RWPE2 (cell line): ENCODE results near the gene AGPS.
A peak's percentile ranks its signal among the peaks of the same experiment; 100 is the strongest.

Experiments used
- ATAC-seq: fragments of 200-7000 bp; cut with Tn5 transposase; 3 replicates; pipeline ENCODE4 v1.9.1; 2021; ENCODE audit warnings: low read depth
- DNase-seq: peaks from one replicate; pipeline ENCODE4 v3.0.0-alpha.2; 2020; ENCODE audit warnings: low spot score
- H3K27ac ChIP-seq: fragments of 450-650 bp; 2 replicates; pipeline ENCODE4 v1.5.1; 2017; ENCODE audit warnings: mild to moderate bottlenecking; ENCODE audit not compliant: poor library complexity, severe bottlenecking
- H3K27me3 ChIP-seq: fragments of 250-450 bp; sonication (Bioruptor Pico); 2 replicates; pipeline ENCODE4 v1.5.1; 2021; ENCODE audit warnings: mild to moderate bottlenecking, moderate library complexity; ENCODE audit not compliant: insufficient read depth, poor library complexity, severe bottlenecking
- H3K36me3 ChIP-seq: fragments of 250-450 bp; sonication (Bioruptor Pico); 2 replicates; pipeline ENCODE4 v1.5.1; 2020; ENCODE audit warnings: low read depth, mild to moderate bottlenecking, moderate library complexity
- H3K4me1 ChIP-seq: fragments of 250-450 bp; sonication (Bioruptor Pico); 2 replicates; pipeline ENCODE4 v1.5.1; 2021; ENCODE audit warnings: mild to moderate bottlenecking, moderate library complexity; ENCODE audit not compliant: insufficient read depth, poor library complexity, severe bottlenecking
- H3K4me3 ChIP-seq: fragments of 250-450 bp; sonication (Bioruptor Pico); 2 replicates; pipeline ENCODE4 v1.5.1; 2021; ENCODE audit warnings: mild to moderate bottlenecking, moderate library complexity; ENCODE audit not compliant: severe bottlenecking
- H3K9me3 ChIP-seq: fragments of 250-450 bp; sonication (Bioruptor Pico); 2 replicates; pipeline ENCODE4 v1.5.1; 2021; ENCODE audit warnings: mild to moderate bottlenecking, moderate library complexity; ENCODE audit not compliant: severe bottlenecking
- CTCF ChIP-seq: fragments of 450-650 bp; IDR thresholded peaks from one replicate; pipeline ENCODE4 v1.5.1; 2017; ENCODE audit warnings: mild to moderate bottlenecking, moderate library complexity; ENCODE audit not compliant: poor library complexity, severe bottlenecking

AGPS gene

GRCh38 chr2:177392373-177393202 is at the start of gene AGPS:
TSS of gene AGPS (plus strand) at chr2:177392773. CDS start at chr2:177392790, 17 bp downstream.
- H3K4me1 ChIP-seq, result peaks cover 33% of the 10 kb centered on the region
- no peak for TF ChIP-seq CTCF
- ATAC-seq, result peak; percentile 70
- H3K9me3 ChIP-seq, result no peaks in the 10 kb centered on the region
- H3K4me3 ChIP-seq, result peak within 1 kb of the TSS; percentile 61
- peak within 1 kb of the TSS; percentile 36 for H3K27ac ChIP-seq
- H3K36me3 ChIP-seq, result peaks cover 5% of the 10 kb centered on the region; the same call in 1 of the 2 replicates
- DNase-seq, result peak; percentile 75
- no peaks in the 10 kb centered on the region for H3K27me3 ChIP-seq

DNA sequence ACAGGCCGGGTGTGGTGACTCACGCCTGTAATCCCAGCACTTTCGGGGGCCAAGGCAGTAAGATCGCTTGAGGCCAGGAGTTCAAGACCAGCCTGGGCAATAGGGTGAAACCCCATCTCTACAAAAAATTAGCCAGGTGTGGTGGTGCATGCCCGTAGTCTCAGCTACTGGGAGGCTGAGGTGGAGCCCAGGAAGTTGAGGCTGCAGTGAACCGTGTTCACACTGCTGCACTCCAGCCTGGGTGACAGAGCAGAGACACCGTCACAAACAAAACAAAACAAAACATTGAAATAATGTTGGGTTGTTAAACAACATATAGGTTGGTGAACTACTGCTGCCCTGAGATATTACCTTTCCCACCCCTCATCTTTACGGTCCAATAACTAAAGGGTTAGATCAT is 48.8 kb upstream of the AGPS start:
- no peaks in the 10 kb centered on the region for H3K9me3 ChIP-seq
- no peak for TF ChIP-seq CTCF
- H3K4me3 ChIP-seq, result no peak overlapping the region
- no peaks in the 10 kb centered on the region; the same call in 1 of the 2 replicates for H3K36me3 ChIP-seq
- no peaks in the 10 kb centered on the region for H3K27me3 ChIP-seq
- DNase-seq, result no peak
- no peak overlapping the region for H3K27ac ChIP-seq
- ATAC-seq, result no peak
- H3K4me1 ChIP-seq, result peaks cover under 1% of the 10 kb centered on the region

GRCh38 chr2:177344316-177344715 is 48.3 kb upstream of the AGPS start:
- DNase-seq, result no peak
- Histone ChIP-seq H3K27me3 (no peaks in the 10 kb centered on the region), H3K9me3 (no peaks in the 10 kb centered on the region), H3K27ac (no peak overlapping the region), H3K4me3 (no peak overlapping the region), H3K4me1 (no peaks in the 10 kb centered on the region), H3K36me3 (no peaks in the 10 kb centered on the region; the same call in 1 of the 2 replicates)
- no peak for TF ChIP-seq CTCF
- ATAC-seq, result no peak; the same call in 2 of the 3 replicates

DNA sequence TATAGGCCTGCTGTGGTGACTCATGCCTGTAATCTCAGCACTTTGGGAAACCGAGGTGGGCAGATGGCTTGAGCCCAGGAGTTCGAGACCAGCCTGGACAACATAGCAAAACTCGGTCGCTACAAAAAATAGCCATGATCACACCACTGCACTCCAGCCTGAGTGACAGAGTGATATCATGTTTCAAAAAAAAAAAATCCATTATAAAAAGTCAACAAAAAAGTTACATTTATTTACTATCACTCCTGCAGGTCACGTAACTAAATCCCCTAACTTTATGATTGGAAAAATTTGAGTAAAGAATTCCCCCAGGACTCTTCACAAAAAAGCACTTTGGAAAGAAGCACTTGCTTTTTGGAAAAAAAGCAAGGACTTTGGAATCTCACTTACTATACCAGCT is 46.4 kb upstream of the AGPS start:
- ATAC-seq (no peak), DNase-seq (no peak)
- Histone ChIP-seq H3K4me3 (no peak overlapping the region), H3K9me3 (no peaks in the 10 kb centered on the region), H3K27me3 (no peaks in the 10 kb centered on the region), H3K4me1 (no peaks in the 10 kb centered on the region), H3K27ac (no peak overlapping the region), H3K36me3 (no peaks in the 10 kb centered on the region)
- TF ChIP-seq CTCF, result no peak

DNA sequence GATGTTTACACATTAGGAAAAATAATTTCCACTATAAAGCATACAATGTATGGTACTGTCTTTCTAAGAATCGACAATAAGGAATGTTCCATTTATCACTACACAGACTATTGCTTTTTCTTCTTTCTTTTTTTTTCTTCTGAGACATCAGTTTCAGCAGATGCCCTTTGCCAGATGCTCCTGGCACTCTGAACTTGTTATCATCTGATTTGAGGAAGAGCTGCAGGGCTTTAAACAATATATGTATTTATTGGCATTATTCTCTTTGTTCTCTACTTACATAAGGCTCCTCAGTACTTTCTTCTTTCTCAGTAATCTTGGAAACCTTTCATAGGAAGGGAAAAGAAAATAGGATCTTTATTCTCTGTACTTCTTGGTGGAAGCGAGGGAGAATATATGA is 45.0 kb upstream of the AGPS start:
- Histone ChIP-seq H3K4me1 (peaks cover 6% of the 10 kb centered on the region), H3K27ac (no peak overlapping the region), H3K36me3 (no peaks in the 10 kb centered on the region), H3K9me3 (no peaks in the 10 kb centered on the region), H3K4me3 (no peak overlapping the region), H3K27me3 (no peaks in the 10 kb centered on the region)
- ATAC-seq (no peak), DNase-seq (no peak)
- TF ChIP-seq CTCF, result no peak
